Activated CD8-positive, alpha-beta memory T cell treated with anti-CD3 and anti-CD28 coated beads, Interleukin-2, amount 50 U/mL, for 1 hour (primary cell): Measurements from ENCODE around the gene HDAC10.

Source experiments
- DNase-seq: peaks from one replicate; pipeline ENCODE4 v3.0.0-alpha.2; 2020; ENCODE audit errors: extremely low read depth

The HDAC10 gene

GRCh38 chr22:50270666-50271394 lies 19.8 kb upstream of the HDAC10 start:
- no peak for DNase-seq

- DNase-seq, result peak; percentile 19
Measured at GRCh38 chr22:50269970-50270665, 19.1 kb upstream of the HDAC10 start, which contains the start of gene MAPK11. TSS of gene MAPK11 (minus strand) at chr22:50270380. CDS start at chr22:50270292, 88 bp downstream.

- DNase-seq, result no peak
Measured at GRCh38 chr22:50269573-50269969, 18.5 kb upstream of the HDAC10 start.

- no peak for DNase-seq
Measured at GRCh38 chr22:50268655-50269113, 17.6 kb upstream of the HDAC10 start.

GRCh38 chr22:50267591-50268390 lies 16.7 kb upstream of the HDAC10 start:
- DNase-seq, result no peak

- no peak for DNase-seq
Measured at GRCh38 chr22:50266994-50267393, 15.9 kb upstream of the HDAC10 start.

- no peak for DNase-seq
Measured at GRCh38 chr22:50264946-50265669, 14.0 kb upstream of the HDAC10 start.

GRCh38 chr22:50264104-50264745 lies 13.2 kb upstream of the HDAC10 start:
- no peak for DNase-seq

- no peak for DNase-seq
Measured at GRCh38 chr22:50262973-50263617, 12.0 kb upstream of the HDAC10 start.

GRCh38 chr22:50262460-50262911 lies 11.4 kb upstream of the HDAC10 start:
- DNase-seq, result no peak

- no peak for DNase-seq
Measured at GRCh38 chr22:50261615-50262459, 10.8 kb upstream of the HDAC10 start, which contains the start of gene MAPK12. TSS of gene MAPK12 (minus strand) at chr22:50261683. CDS start at chr22:50261509, 174 bp downstream.

- no peak for DNase-seq
Measured at GRCh38 chr22:50260801-50261614, 9.9 kb upstream of the HDAC10 start.

GRCh38 chr22:50260434-50260800 lies 9.4 kb upstream of the HDAC10 start:
- no peak for DNase-seq

GRCh38 chr22:50259302-50259701 lies 8.2 kb upstream of the HDAC10 start:
- DNase-seq, result no peak

GRCh38 chr22:50258361-50259292 lies 7.6 kb upstream of the HDAC10 start:
- no peak for DNase-seq

- DNase-seq, result no peak
Measured at GRCh38 chr22:50257451-50258360, 6.6 kb upstream of the HDAC10 start.
